SK-N-SH (cell line): Measurements from ENCODE around the gene REC8. TPM values are rescaled to one million over a fixed set of nuclear protein-coding genes. Genes with fewer than 3 reads are reported as not detected.

Source experiments
- CTCF ChIA-PET: fragments of 300-600, 350-600 bp; formaldehyde crosslinking; extraction: SDS; loops from one replicate; lab custom pipeline; 2021; lab: Yijun Ruan, JAX
- POLR2A ChIA-PET: fragments of 350-600 bp; sonication (Branson Sonifier 250); formaldehyde crosslinking; extraction: SDS; loops from one replicate; lab custom pipeline; 2020; ENCODE audit warnings: antibody characterized with exemption, inconsistent platforms; lab: Yijun Ruan, JAX
- DNase-seq: peaks from one replicate; pipeline ENCODE4 v3.0.0; 2012
- H2AFZ ChIP-seq: fragments of 200-600 bp; sonication (generic); 2 replicates; pipeline ENCODE4 v1.8.1; 2016; ENCODE audit warnings: antibody characterized with exemption, mild to moderate bottlenecking, low read depth
- H3F3A ChIP-seq: fragments of 200-600 bp; sonication (generic); replicated peaks from 2 replicates; pipeline ENCODE3; 2016; ENCODE audit warnings: antibody characterized with exemption, mild to moderate bottlenecking; ENCODE audit not compliant: insufficient read depth
- H3K27ac ChIP-seq, 2 experiments: fragments of 200-500 bp in 1 of 2; fragments of 200-600 bp in 1 of 2; sonication (Bioruptor generic) in 1 of 2; sonication (generic), shearing (Covaris generic) in 1 of 2; 2 replicates each; pipeline versions ENCODE4 v1.5.1 to v1.6.1; 2014 to 2016; ENCODE audit warnings: low read depth in 2 of 2, inconsistent platforms in 1 of 2, low read length in 1 of 2, mild to moderate bottlenecking in 1 of 2, mixed read lengths in 1 of 2
- H3K27me3 ChIP-seq: fragments of 200-600 bp; sonication (generic), shearing (Covaris generic); 2 replicates; pipeline ENCODE4 v1.6.1; 2016; ENCODE audit warnings: mixed run types; ENCODE audit not compliant: insufficient read depth
- H3K36me3 ChIP-seq, 2 experiments: fragments of 200-500 bp in 1 of 2; fragments of 200-600 bp in 1 of 2; sonication (Bioruptor generic) in 1 of 2; sonication (generic) in 1 of 2; replicated peaks in 1 of 2; 2 replicates each; pipeline versions ENCODE3 to v1.5.1; 2014 to 2016; ENCODE audit warnings: low read length in 1 of 2, mild to moderate bottlenecking in 1 of 2; ENCODE audit not compliant: insufficient read depth in 2 of 2, control insufficient read depth in 1 of 2
- H3K4me1 ChIP-seq, 2 experiments: fragments of 200-500 bp in 1 of 2; fragments of 200-600 bp in 1 of 2; sonication (Bioruptor generic) in 1 of 2; sonication (generic), shearing (Covaris generic) in 1 of 2; 2 replicates each; pipeline versions ENCODE4 v1.5.1 to v1.6.1; 2014 to 2016; ENCODE audit warnings: low read depth in 1 of 2, low read length in 1 of 2, mixed run types in 1 of 2; ENCODE audit not compliant: insufficient read depth in 2 of 2, control insufficient read depth in 1 of 2
- H3K4me2 ChIP-seq: fragments of 200-600 bp; sonication (generic), shearing (Covaris generic); 2 replicates; pipeline ENCODE4 v1.6.1; 2017; ENCODE audit warnings: mixed run types
- H3K4me3 ChIP-seq, 2 experiments: fragments of 200-500 bp in 1 of 2; fragments of 200-600 bp in 1 of 2; sonication (Bioruptor generic) in 1 of 2; sonication (generic), shearing (Covaris generic) in 1 of 2; 2 replicates each; pipeline versions ENCODE4 v1.5.1 to v1.8.1; 2014 to 2016; ENCODE audit warnings: low read depth in 2 of 2, inconsistent platforms in 1 of 2, low read length in 1 of 2, mild to moderate bottlenecking in 1 of 2, mixed read lengths in 1 of 2, moderate library complexity in 1 of 2
- H3K79me2 ChIP-seq: fragments of 200-600 bp; sonication (generic); 2 replicates; pipeline ENCODE4 v1.8.1; 2017; ENCODE audit warnings: mild to moderate bottlenecking; ENCODE audit not compliant: insufficient read depth
- H3K9ac ChIP-seq: fragments of 200-600 bp; sonication (generic); 2 replicates; pipeline ENCODE4 v1.6.1; 2017; ENCODE audit warnings: mixed run types
- H3K9me2 ChIP-seq: fragments of 200-600 bp; sonication (generic); 2 replicates; pipeline ENCODE4 v1.6.1; 2017; ENCODE audit warnings: mixed run types
- H3K9me3 ChIP-seq: fragments of 200-600 bp; sonication (generic); 2 replicates; pipeline ENCODE4 v1.6.1; 2017; ENCODE audit warnings: mixed run types, mild to moderate bottlenecking, moderate library complexity
- H4K20me1 ChIP-seq: fragments of 200-600 bp; sonication (generic); 2 replicates; pipeline ENCODE4 v1.6.1; 2017; ENCODE audit warnings: mild to moderate bottlenecking, mixed run types; ENCODE audit not compliant: insufficient read depth
- EP300 ChIP-seq, 2 experiments: IDR thresholded peaks; 2 replicates each; pipeline versions ENCODE4 v1.4.0 to v1.6.1; 2012; ENCODE audit warnings: borderline replicate concordance in 1 of 2, low read depth in 1 of 2, low read length in 1 of 2
- EZH2phosphoT487 ChIP-seq: fragments of 200-600 bp; sonication (generic); IDR thresholded peaks from 2 replicates; pipeline ENCODE4 v1.6.1; 2017; ENCODE audit warnings: low read depth, mixed run types, mild to moderate bottlenecking, antibody characterized with exemption, moderate library complexity, borderline replicate concordance
- FOXM1 ChIP-seq: IDR thresholded peaks from 2 replicates; pipeline ENCODE4 v1.4.0; 2012; ENCODE audit warnings: low read depth, mild to moderate bottlenecking
- GABPA ChIP-seq: IDR thresholded peaks from 2 replicates; pipeline ENCODE4 v1.4.0; 2012; ENCODE audit warnings: low read depth, mild to moderate bottlenecking
- NFIC ChIP-seq: IDR thresholded peaks from 2 replicates; pipeline ENCODE4 v1.4.0; 2012; ENCODE audit warnings: borderline replicate concordance
- POLR2AphosphoS5 ChIP-seq: IDR thresholded peaks from 2 replicates; pipeline ENCODE4 v1.6.1; 2012; ENCODE audit warnings: low read depth, low read length
- RAD21 ChIP-seq: IDR thresholded peaks from 2 replicates; pipeline ENCODE4 v1.6.1; 2012; ENCODE audit warnings: mild to moderate bottlenecking, low read length
- RFX5 ChIP-seq: IDR thresholded peaks from 2 replicates; pipeline ENCODE4 v1.6.1; 2012; ENCODE audit warnings: mild to moderate bottlenecking, improper control_type of control experiment, low read length
- SIN3A ChIP-seq: IDR thresholded peaks from 2 replicates; pipeline ENCODE4 v1.6.1; 2012; ENCODE audit warnings: low read depth, mild to moderate bottlenecking, low read length, moderate library complexity, borderline replicate concordance
- YY1 ChIP-seq: IDR thresholded peaks from 2 replicates; pipeline ENCODE4 v1.4.0; 2012; ENCODE audit warnings: low read depth, mild to moderate bottlenecking
- WGBS: methylation state at CpG from one replicate; pipeline ENCODE4 v1.1.6; 2017; ENCODE audit warnings: low lambda C conversion rate; 5-methylcytosine and 5-hydroxymethylcytosine counted together
- polyA plus RNA-seq, 3 experiments: library from polyadenylated mRNA; depleted of rRNA; stranded (reverse); fragments of >200 nt; gene quantifications; 2 replicates each; pipeline ENCODE4 v1.2.3, GENCODE V29; 2012
- TF ChIP-seq, protein P1 (sequence below): IDR thresholded peaks from 2 replicates; pipeline ENCODE4 v1.4.0; 2012; ENCODE audit warnings: low read depth
- TF ChIP-seq, protein P2 (sequence below): IDR thresholded peaks from 2 replicates; pipeline ENCODE4 v1.6.1; 2012; ENCODE audit warnings: mild to moderate bottlenecking, low read depth, low read length, moderate library complexity
- TF ChIP-seq, protein P3 (sequence below): IDR thresholded peaks from 2 replicates; pipeline ENCODE4 v1.4.0; 2012; ENCODE audit warnings: low read depth, borderline replicate concordance
- TF ChIP-seq, protein P4 (sequence below): fragments of 200-600 bp; sonication (generic); IDR thresholded peaks from 2 replicates; pipeline ENCODE4 v1.6.1; 2017; ENCODE audit warnings: antibody characterized with exemption, mild to moderate bottlenecking, moderate library complexity
- TF ChIP-seq, protein P5 (sequence below): IDR thresholded peaks from 2 replicates; pipeline ENCODE4 v1.4.0; 2012; ENCODE audit warnings: low read depth, borderline replicate concordance

REC8 gene
- polyA plus RNA-seq, 1 of the 3 experiments (the other 2 are of a cell fraction) = 23.2 TPM

DNA sequence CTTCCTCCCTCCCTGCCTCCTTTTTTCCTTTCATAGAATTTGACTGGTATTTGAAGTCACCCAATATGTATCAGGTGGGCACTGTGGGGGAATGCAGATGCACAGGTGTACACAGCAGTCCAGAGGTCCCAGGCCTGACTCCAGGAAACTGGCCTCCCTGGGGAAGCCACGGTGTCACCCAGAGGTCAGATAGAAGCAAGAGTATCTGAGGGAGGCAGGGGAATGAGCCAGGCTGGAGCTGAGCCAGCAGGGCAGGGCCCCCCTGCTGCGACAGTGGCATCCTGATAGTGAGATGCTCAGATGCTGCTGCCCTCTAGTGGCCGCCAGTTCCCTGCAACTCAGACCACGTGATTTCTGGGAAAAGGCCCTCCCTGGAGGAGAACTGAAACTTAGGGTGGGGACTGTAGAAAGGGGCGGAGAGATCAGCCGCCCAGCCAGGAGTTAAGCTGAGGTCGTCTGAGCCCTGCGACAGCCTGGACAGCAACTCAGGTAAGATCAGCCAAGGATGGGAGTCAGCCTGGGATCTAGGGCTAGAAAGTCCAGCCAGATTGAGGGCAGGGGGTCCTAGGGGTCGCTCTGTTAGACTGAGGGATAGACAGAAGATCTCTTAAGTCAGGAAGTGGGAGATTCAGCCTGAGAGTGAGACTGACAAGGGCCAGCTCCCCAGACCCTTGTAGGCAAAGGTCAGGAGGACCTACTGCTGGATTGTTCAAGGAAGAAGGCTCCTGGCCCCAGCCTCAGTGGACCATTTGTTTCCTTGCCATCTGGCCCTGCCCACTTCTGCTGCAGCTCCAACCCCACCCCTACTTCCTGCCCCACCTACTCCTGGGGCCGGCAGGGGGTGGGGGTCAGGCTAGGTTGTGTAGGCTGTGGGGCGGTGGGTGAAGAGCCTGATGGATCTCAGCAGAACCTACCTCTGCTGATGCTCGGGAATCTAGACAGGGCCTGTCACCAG lies 10.8 kb upstream of the REC8 start, which contains the start of gene IRF9 (continued):
- TF ChIP-seq, protein P1, sequence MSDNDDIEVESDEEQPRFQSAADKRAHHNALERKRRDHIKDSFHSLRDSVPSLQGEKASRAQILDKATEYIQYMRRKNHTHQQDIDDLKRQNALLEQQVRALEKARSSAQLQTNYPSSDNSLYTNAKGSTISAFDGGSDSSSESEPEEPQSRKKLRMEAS = peak; percentile 97
- TF ChIP-seq FOXM1 = no peak
- peak; percentile 91 for TF ChIP-seq POLR2AphosphoS5
- TF ChIP-seq EZH2phosphoT487 = no peak
- TF ChIP-seq, protein P2, sequence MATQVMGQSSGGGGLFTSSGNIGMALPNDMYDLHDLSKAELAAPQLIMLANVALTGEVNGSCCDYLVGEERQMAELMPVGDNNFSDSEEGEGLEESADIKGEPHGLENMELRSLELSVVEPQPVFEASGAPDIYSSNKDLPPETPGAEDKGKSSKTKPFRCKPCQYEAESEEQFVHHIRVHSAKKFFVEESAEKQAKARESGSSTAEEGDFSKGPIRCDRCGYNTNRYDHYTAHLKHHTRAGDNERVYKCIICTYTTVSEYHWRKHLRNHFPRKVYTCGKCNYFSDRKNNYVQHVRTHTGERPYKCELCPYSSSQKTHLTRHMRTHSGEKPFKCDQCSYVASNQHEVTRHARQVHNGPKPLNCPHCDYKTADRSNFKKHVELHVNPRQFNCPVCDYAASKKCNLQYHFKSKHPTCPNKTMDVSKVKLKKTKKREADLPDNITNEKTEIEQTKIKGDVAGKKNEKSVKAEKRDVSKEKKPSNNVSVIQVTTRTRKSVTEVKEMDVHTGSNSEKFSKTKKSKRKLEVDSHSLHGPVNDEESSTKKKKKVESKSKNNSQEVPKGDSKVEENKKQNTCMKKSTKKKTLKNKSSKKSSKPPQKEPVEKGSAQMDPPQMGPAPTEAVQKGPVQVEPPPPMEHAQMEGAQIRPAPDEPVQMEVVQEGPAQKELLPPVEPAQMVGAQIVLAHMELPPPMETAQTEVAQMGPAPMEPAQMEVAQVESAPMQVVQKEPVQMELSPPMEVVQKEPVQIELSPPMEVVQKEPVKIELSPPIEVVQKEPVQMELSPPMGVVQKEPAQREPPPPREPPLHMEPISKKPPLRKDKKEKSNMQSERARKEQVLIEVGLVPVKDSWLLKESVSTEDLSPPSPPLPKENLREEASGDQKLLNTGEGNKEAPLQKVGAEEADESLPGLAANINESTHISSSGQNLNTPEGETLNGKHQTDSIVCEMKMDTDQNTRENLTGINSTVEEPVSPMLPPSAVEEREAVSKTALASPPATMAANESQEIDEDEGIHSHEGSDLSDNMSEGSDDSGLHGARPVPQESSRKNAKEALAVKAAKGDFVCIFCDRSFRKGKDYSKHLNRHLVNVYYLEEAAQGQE = no peak
- TF ChIP-seq, protein P3, sequence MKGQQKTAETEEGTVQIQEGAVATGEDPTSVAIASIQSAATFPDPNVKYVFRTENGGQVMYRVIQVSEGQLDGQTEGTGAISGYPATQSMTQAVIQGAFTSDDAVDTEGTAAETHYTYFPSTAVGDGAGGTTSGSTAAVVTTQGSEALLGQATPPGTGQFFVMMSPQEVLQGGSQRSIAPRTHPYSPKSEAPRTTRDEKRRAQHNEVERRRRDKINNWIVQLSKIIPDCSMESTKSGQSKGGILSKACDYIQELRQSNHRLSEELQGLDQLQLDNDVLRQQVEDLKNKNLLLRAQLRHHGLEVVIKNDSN = peak; percentile 95
- peak; percentile 78; the same call in 1 of the 2 replicates for TF ChIP-seq SIN3A

DNA sequence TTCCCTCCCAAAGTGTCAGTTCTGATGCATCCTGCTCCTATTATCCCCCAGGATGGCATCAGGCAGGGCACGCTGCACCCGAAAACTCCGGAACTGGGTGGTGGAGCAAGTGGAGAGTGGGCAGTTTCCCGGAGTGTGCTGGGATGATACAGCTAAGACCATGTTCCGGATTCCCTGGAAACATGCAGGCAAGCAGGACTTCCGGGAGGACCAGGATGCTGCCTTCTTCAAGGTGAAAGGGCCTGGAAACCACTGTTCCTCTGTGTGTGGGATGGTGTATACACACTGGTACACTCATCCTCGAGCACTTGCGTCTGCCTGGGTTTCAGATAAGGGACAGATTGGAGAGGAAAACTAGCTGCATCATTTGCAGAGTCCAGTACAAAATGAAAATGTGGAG lies 9.8 kb upstream of the REC8 start:
- ChIA-PET CTCF (interaction anchor here (1.2 to 3.5 kb wide), 15 partner anchors 8 to 858 kb away, joined by 3 to 38 read pairs (median 16); partner anchors contain the start of genes DCAF11, NRL, PSME1 and PSME2), POLR2A (interaction anchor here (0.9 to 5.2 kb wide), 9 partner anchors 9 to 110 kb away, joined by 3 to 50 read pairs (median 5); partner anchors contain the start of genes CARMIL3, DCAF11, NRL and PSME1)
- no peaks in the 10 kb centered on the region for H3K9me3 ChIP-seq
- H4K20me1 ChIP-seq = peaks cover 4% of the 10 kb centered on the region; the same call in 1 of the 2 replicates
- peaks cover 23% of the 10 kb centered on the region for H3K79me2 ChIP-seq
- H3K27ac ChIP-seq = peak overlapping the region in 1 of 2 experiments; percentile 96; a peak in 2 of 4 replicates
- peaks cover 17% of the 10 kb centered on the region for H3F3A ChIP-seq
- no peaks in the 10 kb centered on the region for H3K27me3 ChIP-seq
- H3K36me3 ChIP-seq = peaks cover 26 to 59% of the 10 kb centered on the region in 2 experiments
- no peaks in the 10 kb centered on the region for H3K9me2 ChIP-seq
- H3K4me1 ChIP-seq = peaks cover 4 to 22% of the 10 kb centered on the region in 2 experiments; a peak in 1 of 4 replicates
- no peak for DNase-seq
- peak overlapping the region; percentile 75 to 77 for H3K4me3 ChIP-seq
- TF ChIP-seq RFX5 (no peak), RAD21 (no peak), NFIC (no peak), GABPA (no peak), EP300 (IDR thresholded peaks at IDR 0.05; ENCODE audit: borderline replicate concordance in 1 of 2, low read depth in 1 of 2, low read length in 1 of 2) (no peak), EZH2phosphoT487 (no peak), YY1 (no peak)
- TF ChIP-seq, protein P4, sequence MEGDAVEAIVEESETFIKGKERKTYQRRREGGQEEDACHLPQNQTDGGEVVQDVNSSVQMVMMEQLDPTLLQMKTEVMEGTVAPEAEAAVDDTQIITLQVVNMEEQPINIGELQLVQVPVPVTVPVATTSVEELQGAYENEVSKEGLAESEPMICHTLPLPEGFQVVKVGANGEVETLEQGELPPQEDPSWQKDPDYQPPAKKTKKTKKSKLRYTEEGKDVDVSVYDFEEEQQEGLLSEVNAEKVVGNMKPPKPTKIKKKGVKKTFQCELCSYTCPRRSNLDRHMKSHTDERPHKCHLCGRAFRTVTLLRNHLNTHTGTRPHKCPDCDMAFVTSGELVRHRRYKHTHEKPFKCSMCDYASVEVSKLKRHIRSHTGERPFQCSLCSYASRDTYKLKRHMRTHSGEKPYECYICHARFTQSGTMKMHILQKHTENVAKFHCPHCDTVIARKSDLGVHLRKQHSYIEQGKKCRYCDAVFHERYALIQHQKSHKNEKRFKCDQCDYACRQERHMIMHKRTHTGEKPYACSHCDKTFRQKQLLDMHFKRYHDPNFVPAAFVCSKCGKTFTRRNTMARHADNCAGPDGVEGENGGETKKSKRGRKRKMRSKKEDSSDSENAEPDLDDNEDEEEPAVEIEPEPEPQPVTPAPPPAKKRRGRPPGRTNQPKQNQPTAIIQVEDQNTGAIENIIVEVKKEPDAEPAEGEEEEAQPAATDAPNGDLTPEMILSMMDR = no peak
- TF ChIP-seq, protein P2 = no peak
- TF ChIP-seq, protein P5, sequence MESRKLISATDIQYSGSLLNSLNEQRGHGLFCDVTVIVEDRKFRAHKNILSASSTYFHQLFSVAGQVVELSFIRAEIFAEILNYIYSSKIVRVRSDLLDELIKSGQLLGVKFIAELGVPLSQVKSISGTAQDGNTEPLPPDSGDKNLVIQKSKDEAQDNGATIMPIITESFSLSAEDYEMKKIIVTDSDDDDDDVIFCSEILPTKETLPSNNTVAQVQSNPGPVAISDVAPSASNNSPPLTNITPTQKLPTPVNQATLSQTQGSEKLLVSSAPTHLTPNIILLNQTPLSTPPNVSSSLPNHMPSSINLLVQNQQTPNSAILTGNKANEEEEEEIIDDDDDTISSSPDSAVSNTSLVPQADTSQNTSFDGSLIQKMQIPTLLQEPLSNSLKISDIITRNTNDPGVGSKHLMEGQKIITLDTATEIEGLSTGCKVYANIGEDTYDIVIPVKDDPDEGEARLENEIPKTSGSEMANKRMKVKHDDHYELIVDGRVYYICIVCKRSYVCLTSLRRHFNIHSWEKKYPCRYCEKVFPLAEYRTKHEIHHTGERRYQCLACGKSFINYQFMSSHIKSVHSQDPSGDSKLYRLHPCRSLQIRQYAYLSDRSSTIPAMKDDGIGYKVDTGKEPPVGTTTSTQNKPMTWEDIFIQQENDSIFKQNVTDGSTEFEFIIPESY = no peak
- peak overlapping the region; percentile 79 for H3K9ac ChIP-seq
- peak overlapping the region; percentile 97 for H3K4me2 ChIP-seq
- no peak overlapping the region for H2AFZ ChIP-seq
- 83% methylated on average over 8 of the region's 8 CpGs for WGBS
